K562 (cell line): Measurements from ENCODE around the gene ICAM1.

Experiments used
- BMI1 ChIP-seq: fragments of 150-350 bp; IDR thresholded peaks from 2 replicates; pipeline ENCODE4 v1.6.1; 2014; ENCODE audit warnings: low read length
- BRF1 ChIP-seq: IDR thresholded peaks from 3 replicates; pipeline ENCODE4 v1.6.1; 2011; ENCODE audit warnings: borderline replicate concordance, mild to moderate bottlenecking; ENCODE audit not compliant: insufficient read length; ENCODE audit errors: extremely low read depth
- CTCF ChIP-seq, 3 experiments: IDR thresholded peaks in 2 of 3; conservative IDR thresholded peaks in 1 of 3; 2 replicates each; pipeline ENCODE4 v1.5.1; 2011 to 2012; ENCODE audit warnings: low read length in 3 of 3, mild to moderate bottlenecking in 3 of 3, control low read depth in 2 of 3, improper control_type of control experiment in 1 of 3, inconsistent platforms in 1 of 3, low read depth in 1 of 3, mixed read lengths in 1 of 3, moderate library complexity in 1 of 3; ENCODE audit not compliant: insufficient read depth in 2 of 3
- GABPA ChIP-seq: fragments of 200-800 bp; sonication (Bioruptor generic); conservative IDR thresholded peaks from 2 replicates; pipeline ENCODE4 v1.6.1; 2016; ENCODE audit warnings: low read depth, missing genetic modification characterization, missing compliant biosample characterization
- NELFE ChIP-seq: IDR thresholded peaks from 2 replicates; pipeline ENCODE4 v1.6.1; 2011; ENCODE audit warnings: mild to moderate bottlenecking; ENCODE audit not compliant: insufficient read depth, insufficient read length
- POLR2AphosphoS5 ChIP-seq: IDR thresholded peaks from 2 replicates; pipeline ENCODE4 v1.6.1; 2011; ENCODE audit warnings: mild to moderate bottlenecking, low read depth, low read length, moderate library complexity; ENCODE audit not compliant: control insufficient read depth, insufficient read depth
- TOE1 ChIP-seq, 2 experiments: fragments of 450-650 bp in 1 of 2; sonication (generic) in 1 of 2; formaldehyde crosslinking in 1 of 2; IDR thresholded peaks; 2 replicates each; pipeline versions ENCODE4 v1.7.1 to v1.8.0; 2016 to 2022; ENCODE audit warnings: borderline replicate concordance in 2 of 2, mild to moderate bottlenecking in 2 of 2, antibody characterized with exemption in 1 of 2, inconsistent platforms in 1 of 2, low read depth in 1 of 2, missing genetic modification reagents in 1 of 2, moderate library complexity in 1 of 2
- ZNF140 ChIP-seq: fragments of 250-450 bp; sonication (Bioruptor Pico); IDR thresholded peaks from 2 replicates; pipeline ENCODE4 v1.8.0; 2021; ENCODE audit warnings: moderate library complexity, mild to moderate bottlenecking, inconsistent platforms
- ZNF239 ChIP-seq: fragments of 250-450 bp; sonication (Bioruptor Pico); IDR thresholded peaks from 2 replicates; pipeline ENCODE4 v1.4.0; 2020; ENCODE audit warnings: mild to moderate bottlenecking

DNA sequence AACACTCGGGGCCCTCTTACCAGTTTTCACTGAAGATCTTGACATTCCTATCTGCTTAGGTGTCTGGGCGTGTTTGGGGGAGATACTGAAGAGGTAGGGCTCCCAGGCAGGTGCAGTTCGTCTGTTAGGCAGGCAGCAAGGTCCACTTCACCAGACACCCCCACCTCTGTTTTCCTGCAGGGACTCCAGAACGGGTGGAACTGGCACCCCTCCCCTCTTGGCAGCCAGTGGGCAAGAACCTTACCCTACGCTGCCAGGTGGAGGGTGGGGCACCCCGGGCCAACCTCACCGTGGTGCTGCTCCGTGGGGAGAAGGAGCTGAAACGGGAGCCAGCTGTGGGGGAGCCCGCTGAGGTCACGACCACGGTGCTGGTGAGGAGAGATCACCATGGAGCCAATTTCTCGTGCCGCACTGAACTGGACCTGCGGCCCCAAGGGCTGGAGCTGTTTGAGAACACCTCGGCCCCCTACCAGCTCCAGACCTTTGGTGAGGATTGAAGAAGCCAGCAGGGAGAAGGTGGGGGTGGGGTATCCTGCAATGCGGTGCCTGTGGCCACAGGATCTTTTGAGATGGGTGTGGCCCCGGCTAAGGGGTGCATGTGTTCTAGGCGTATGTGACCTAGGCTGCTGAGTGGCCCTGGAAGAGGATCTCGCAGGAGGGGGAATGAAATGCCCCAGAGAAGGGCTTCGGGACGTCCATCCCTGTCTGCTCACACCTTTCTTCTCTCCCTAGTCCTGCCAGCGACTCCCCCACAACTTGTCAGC lies 12.6 kb downstream of the ICAM1 start:
- no peak for TF ChIP-seq BMI1
- TF ChIP-seq BRF1, result no peak
- TF ChIP-seq ZNF239 (CRISPR knock-in tag), result no peak
- TF ChIP-seq TOE1 (IDR thresholded peaks at IDR 0.05; ENCODE audit: borderline replicate concordance), result no peak
- no peak for TF ChIP-seq TOE1 (CRISPR knock-in tag; IDR thresholded peaks at IDR 0.05; ENCODE audit: borderline replicate concordance, low read depth)
- no peak for TF ChIP-seq NELFE
- no peak for TF ChIP-seq POLR2AphosphoS5
- no peak for TF ChIP-seq CTCF (IDR thresholded peaks at IDR 0.05 in 2 of 3, conservative IDR thresholded peaks at IDR 0.05 in 1 of 3; ENCODE audit: insufficient read depth in 2 of 3, low read depth in 1 of 3, low read length in 3 of 3)
- TF ChIP-seq ZNF140 (CRISPR knock-in tag), result no peak
- no peak for TF ChIP-seq GABPA (tag)
